HL-60/S4 treated with phorbol 12-myristate 13-acetate at 8.2 ng/mL for 4 days and 3 days (cell line): ENCODE data around the gene PTGDR2.

Source experiments
- in situ Hi-C: fragments of 300-500 bp; cut with MboI; formaldehyde crosslinking; loops from 2 replicates; pipeline ENCODE4 v1.15.0; 2022; ENCODE audit warnings: low sequenced_read_pairs

Gene PTGDR2

GRCh38 chr11:60816590-60817157 is 39.1 kb downstream of the PTGDR2 start:
- in situ Hi-C loops: no loop called here

GRCh38 chr11:60814112-60814511 is 41.6 kb downstream of the PTGDR2 start:
- in situ Hi-C loops: no loop called here

GRCh38 chr11:60813324-60813723 is 42.4 kb downstream of the PTGDR2 start:
- in situ Hi-C loops: no loop called here

- in situ Hi-C loops: no loop called here
Measured at GRCh38 chr11:60810569-60810968, 45.2 kb downstream of the PTGDR2 start.

- in situ Hi-C loops: no loop called here
Measured at GRCh38 chr11:60810151-60810550, 45.6 kb downstream of the PTGDR2 start.

- in situ Hi-C loops: no loop called here
Measured at GRCh38 chr11:60809691-60810090, 46.1 kb downstream of the PTGDR2 start.

- in situ Hi-C loops: no loop called here
Measured at GRCh38 chr11:60809249-60809648, 46.5 kb downstream of the PTGDR2 start.

- in situ Hi-C loops: no loop called here
Measured at GRCh38 chr11:60803273-60803936, 52.3 kb downstream of the PTGDR2 start.

GRCh38 chr11:60801194-60801593 is 54.6 kb downstream of the PTGDR2 start:
- in situ Hi-C loops: no loop called here
